Left kidney (tissue), 2 donors: Measurements from ENCODE around the gene EDAR. TPM values are rescaled to one million over a fixed set of nuclear protein-coding genes. Genes with fewer than 3 reads are reported as not detected.
A peak's percentile ranks its signal among the peaks of the same experiment; 100 is the strongest.

Experiments
- DNase-seq: peaks from one replicate; pipeline ENCODE4 v3.0.0-alpha.2; 2013
- polyA plus RNA-seq: library from polyadenylated mRNA; unstranded; fragments of 120-200 nt; gene quantifications from one replicate; pipeline ENCODE4 v1.2.1, GENCODE V29; 2013; ENCODE audit not compliant: insufficient read length

Gene EDAR
- polyA plus RNA-seq, 1 donor: 3.1 TPM

GRCh38 chr2:108941161-108941665 lies 47.8 kb downstream of the EDAR start:
- DNase-seq: no peak

DNA sequence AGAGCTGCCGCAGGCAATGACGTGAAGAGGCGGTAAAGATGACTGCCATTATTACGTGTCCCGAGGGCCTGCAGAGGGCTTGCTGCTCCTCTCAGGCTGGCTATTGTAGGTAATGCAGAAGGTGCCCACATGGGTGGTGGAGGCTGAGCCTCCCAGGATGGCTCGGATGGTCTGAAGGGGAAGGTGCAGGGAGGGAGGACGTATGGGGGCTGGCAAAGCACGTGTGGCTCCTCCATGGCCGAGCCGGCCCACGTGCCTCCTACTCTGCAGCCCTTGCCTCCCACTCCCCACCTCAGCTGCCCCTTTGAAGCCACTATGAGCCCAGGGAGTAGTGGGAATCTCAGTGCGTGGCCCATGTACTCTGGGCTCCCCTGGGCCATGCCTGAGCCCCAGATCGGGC lies 48.9 kb downstream of the EDAR start:
- no peak for DNase-seq

- no peak for DNase-seq
Observed at GRCh38 chr2:108938077-108938710, 50.8 kb downstream of the EDAR start.

DNA sequence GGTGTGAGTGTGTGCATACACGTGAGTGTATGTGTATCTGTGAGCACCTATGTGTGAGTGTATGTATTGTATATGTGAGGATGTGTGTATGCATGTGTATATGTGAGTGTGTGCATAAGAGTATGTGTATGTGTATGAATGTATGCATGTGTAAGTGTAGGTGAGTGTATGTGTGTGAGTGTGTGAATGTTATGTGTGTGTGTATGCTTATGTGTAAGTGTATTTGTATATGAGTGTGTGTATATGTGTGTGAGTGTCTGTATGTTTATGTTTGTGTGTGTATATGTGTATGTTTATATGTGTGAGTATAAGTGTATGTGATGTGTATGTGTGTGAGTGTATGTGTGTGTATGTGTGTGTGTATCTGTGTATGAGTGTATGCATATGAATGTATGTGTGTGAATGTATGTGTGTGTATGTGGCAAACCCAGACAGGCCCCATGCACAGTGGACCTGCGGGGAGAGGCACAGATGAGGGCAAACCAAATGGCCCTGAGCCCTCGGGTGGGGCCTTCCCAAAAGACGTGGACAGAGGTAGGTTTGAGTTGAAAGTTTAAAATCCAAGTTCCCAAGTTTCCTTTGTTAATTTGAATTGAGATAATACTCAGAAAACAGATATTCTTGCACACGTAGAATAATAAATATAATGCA lies 51.5 kb downstream of the EDAR start:
- no peak for DNase-seq

- DNase-seq: no peak
Observed at GRCh38 chr2:108936866-108937265, 52.2 kb downstream of the EDAR start.

- peak; percentile 80 for DNase-seq
Observed at GRCh38 chr2:108936076-108936864, 52.8 kb downstream of the EDAR start.

- DNase-seq: no peak
Observed at GRCh38 chr2:108935271-108935741, 53.7 kb downstream of the EDAR start.

DNA sequence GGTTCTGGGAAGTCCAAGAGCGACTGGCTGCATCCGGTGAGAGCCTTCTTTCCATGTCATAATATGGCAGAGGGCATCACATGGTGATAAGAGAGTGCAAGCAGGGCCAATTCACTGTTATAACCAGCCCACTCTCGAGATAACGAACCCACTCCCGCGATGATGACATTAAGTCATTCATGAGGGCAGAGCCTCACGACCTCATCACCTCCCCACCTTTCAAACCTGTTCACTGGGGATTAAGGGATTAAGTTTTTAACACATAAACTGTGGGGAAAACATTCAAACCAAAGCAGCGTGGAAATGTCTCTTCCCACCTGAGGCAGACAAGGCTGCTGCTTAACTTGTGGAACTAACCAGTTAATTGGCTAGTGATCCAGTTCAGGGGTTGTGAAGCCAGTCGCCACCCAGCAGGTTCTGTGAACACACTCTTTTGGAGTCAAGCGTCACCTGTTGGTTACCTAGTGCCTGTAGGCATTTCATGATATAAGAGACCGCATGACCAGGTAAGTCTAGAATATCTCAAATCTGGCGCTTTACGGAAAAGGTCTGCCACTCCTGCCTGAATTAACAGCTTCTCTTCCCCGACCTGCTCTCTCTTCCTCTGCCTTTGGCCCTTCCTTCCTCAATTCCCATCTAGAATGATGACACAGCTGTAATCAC lies 54.3 kb downstream of the EDAR start:
- no peak for DNase-seq

DNA sequence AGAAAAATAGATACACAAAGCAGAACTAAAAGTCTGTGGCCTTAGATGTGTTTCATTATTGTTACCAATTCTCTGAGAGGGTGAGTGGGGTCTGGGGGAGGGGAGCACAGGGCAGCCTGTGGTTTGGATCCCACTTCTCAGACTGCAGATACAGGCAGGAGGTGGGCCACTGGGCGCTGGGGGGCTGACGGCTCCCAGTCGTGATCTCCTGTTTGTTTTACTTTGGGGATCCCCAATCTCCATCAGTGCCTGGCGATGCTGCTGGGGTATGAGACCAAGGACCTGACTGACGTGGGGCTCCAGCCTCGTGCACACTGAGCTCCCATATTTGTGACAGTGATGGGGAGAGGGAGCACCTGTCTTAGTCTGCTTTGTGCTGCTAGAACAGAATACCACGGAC lies 54.9 kb downstream of the EDAR start:
- no peak for DNase-seq

DNA sequence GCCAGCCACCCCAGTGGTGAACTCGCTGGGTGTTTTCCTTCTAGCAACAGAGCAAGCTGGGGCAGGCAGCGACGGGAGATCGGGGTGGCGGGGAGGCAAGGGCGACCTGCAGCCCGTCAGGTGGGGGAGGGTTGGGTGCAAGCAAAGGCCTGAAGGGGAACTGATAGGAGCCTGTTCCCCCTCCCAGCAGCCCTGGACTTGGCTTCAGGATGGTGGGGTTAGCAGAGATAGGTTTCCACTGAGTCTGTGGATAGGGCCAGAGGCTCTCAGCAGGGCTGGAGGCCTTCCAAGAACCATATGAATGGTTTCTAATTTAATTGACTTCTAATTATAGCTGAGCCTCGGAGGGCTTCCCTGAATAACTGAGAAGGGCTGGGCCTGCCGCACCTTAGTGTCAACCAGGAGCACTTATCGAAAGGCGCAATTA lies 55.3 kb downstream of the EDAR start:
- DNase-seq: no peak

GRCh38 chr2:108932736-108933332 lies 56.2 kb downstream of the EDAR start:
- DNase-seq: no peak

- no peak for DNase-seq
Observed at GRCh38 chr2:108931372-108931771, 57.6 kb downstream of the EDAR start.

DNA sequence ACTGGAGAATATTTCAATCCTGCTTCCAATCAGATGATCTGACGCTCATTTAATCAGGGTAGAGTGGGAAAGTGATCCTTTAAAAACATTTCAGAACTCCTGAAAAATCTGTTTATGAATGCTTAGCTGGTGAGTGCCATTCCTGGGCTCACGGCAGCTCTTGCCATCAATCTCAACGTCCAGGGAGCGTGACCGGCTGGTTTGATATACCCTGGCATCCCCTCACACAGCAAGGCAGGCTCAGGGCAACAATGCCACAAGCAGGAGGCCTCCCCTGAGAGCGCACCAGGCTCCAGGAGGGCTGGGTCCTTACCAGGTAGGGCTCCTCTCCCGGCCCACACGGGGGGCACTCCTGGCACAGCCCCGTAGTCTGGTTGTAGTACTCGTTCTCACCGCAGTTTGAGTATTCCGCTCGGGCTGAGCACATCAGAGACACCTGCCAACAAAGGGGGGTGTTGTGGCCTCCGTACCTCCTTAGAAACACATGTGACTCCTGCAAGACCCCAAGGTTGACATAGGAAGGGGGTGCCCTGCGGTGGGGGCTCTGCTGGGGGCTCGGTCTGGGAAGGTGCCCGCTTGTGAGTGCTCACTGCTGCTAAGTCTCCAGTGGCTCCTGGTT lies 59.1 kb downstream of the EDAR start:
- DNase-seq: no peak

GRCh38 chr2:108928660-108929377 lies 60.2 kb downstream of the EDAR start:
- DNase-seq: no peak

GRCh38 chr2:108927936-108928659 lies 60.9 kb downstream of the EDAR start:
- DNase-seq: no peak

DNA sequence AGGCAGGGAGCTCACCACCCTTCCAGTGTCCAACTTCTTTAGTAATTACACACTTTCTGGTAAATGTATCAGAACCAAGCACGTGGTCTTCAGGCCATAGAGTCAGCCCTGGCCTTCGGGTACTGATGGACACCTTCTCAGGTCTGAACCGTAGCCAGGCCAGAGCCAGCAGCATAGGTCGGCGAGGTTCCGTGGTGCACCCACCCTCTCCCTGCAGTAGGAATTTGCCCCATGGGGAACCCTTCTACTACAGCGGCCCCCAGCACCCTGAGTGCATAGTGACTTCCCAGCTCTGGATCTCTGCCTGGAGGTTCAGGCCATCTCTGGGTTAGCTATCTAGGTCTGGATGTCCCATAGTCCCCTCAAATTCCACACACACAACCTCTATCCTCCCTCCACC lies 61.6 kb downstream of the EDAR start:
- no peak for DNase-seq

GRCh38 chr2:108926561-108927380 lies 62.2 kb downstream of the EDAR start:
- DNase-seq: no peak

GRCh38 chr2:108925735-108926134 lies 63.3 kb downstream of the EDAR start:
- no peak for DNase-seq

GRCh38 chr2:108925286-108925685 lies 63.7 kb downstream of the EDAR start:
- no peak for DNase-seq
